ENCODE data around the gene WDR7. TPM values are rescaled to one million over a fixed set of nuclear protein-coding genes. Genes with fewer than 3 reads are reported as not detected.

Gene WDR7
- total and polyA plus RNA-seq, 10 of the 15 experiments (the other 5 are each of a cell fraction or from before 2014, with no cell fraction given), result 2.8 to 16.5 (median 11.7) TPM

DNA sequence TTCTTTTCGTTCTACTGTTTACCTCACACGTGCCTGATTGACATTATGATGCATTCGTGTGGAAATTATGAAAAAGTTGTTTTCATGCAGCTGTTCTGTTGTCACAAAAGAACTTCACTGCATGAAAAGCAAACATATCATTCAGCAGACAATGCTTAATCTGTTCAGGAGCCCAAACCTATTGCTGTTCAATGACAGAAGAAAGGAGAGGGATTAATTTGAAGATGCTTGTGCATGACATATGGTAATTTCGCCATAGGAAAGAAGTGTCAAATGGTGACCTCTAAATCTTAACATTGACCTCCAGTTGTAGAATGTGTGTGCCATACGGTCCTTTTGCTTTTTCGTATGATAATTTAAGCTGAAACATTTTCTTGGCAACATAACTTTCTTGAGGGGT lies 124.5 kb downstream of the WDR7 start:
- H3K27ac ChIP-seq (ENCODE audit: control insufficient read depth, insufficient read depth), result no peak overlapping the region
- H3K4me1 ChIP-seq (ENCODE audit: control insufficient read depth, insufficient read depth, low read length), result no peaks in the 10 kb centered on the region
- in situ Hi-C loops (cut with MboI) (no loop called here), intact Hi-C loops (cut with micrococcal nuclease; ENCODE audit: unreplicated experiment) (no loop called here)
- H3K9me3 ChIP-seq (replicated peaks; ENCODE audit: control insufficient read depth, insufficient read depth, low read length), result no peaks in the 10 kb centered on the region
- no peak overlapping the region for H3K9ac ChIP-seq (ENCODE audit: control insufficient read depth, insufficient read depth, low read length)
- H3K4me3 ChIP-seq, result no peak overlapping the region
- H4K20me1 ChIP-seq (ENCODE audit: control insufficient read depth, insufficient read depth), result no peaks in the 10 kb centered on the region
- DNase-seq (ENCODE audit: low read depth, low spot score) (no peak), FAIRE-seq (no peak), ATAC-seq (no peak)
- ChIA-PET SMC1A (ENCODE audit: uncharacterized antibody, unreplicated experiment) (interaction anchor here (1.0 kb wide), 1 partner anchor 9 kb away, joined by 4 read pairs; no protein-coding TSS in a partner anchor), RAD21 (ENCODE audit: unreplicated experiment) (no interaction called here), CTCF (interaction anchor here (0.7 to 2.9 kb wide), 3 partner anchors 9 to 72 kb away, joined by 3 to 12 read pairs (median 4); no protein-coding TSS in a partner anchor), POLR2A (no interaction called here)
- WGBS (ENCODE audit: insufficient coverage, insufficient replicate concordance, low lambda C conversion rate, missing lambda C conversion rate), result 96% methylated on average over 6 of the region's 6 CpGs
- no peaks in the 10 kb centered on the region for H3K36me3 ChIP-seq (ENCODE audit: control insufficient read depth in 2 of 2, insufficient read depth in 2 of 2, low read length in 1 of 2)
- H3K4me2 ChIP-seq (ENCODE audit: control insufficient read depth, insufficient read depth), result no peak overlapping the region
- H2AFZ ChIP-seq (ENCODE audit: control insufficient read depth, low read depth, low read length), result no peak overlapping the region
- H3K79me2 ChIP-seq (ENCODE audit: control insufficient read depth, insufficient read depth, low read length), result no peaks in the 10 kb centered on the region
- no peaks in the 10 kb centered on the region for H3K27me3 ChIP-seq (replicated peaks in 1 of 2; ENCODE audit: control insufficient read depth in 2 of 2, insufficient read depth in 2 of 2, low read length in 1 of 2)
- no TSS peak for BruUV-seq (replicated peaks)
- no peak for TF ChIP-seq ATF3 (IDR thresholded peaks at IDR 0.05; ENCODE audit: borderline replicate concordance, extremely low read depth, low read depth, low read length)
- no peak for TF ChIP-seq POLR2A (IDR thresholded peaks at IDR 0.05; ENCODE audit: low read depth, low read length)
- TF ChIP-seq BMI1 (IDR thresholded peaks at IDR 0.05; ENCODE audit: borderline replicate concordance), result no peak
- TF ChIP-seq TBL1XR1 (IDR thresholded peaks at IDR 0.05; ENCODE audit: low read depth, low read length), result no peak
- no peak for TF ChIP-seq EGR1 (IDR thresholded peaks at IDR 0.05; ENCODE audit: borderline replicate concordance in 1 of 2, low read depth in 2 of 2, low read length in 2 of 2)
- no peak for TF ChIP-seq SIX5 (IDR thresholded peaks at IDR 0.05; ENCODE audit: low read depth, low read length, severe bottlenecking)
- no peak for TF ChIP-seq RAD21 (IDR thresholded peaks at IDR 0.05; ENCODE audit: insufficient read depth, low read depth, low read length)
- no peak for TF ChIP-seq NR2F1 (conservative IDR thresholded peaks at IDR 0.05)
- TF ChIP-seq HCFC1 (IDR thresholded peaks at IDR 0.05; ENCODE audit: low read length), result no peak
- TF ChIP-seq MEF2B (IDR thresholded peaks at IDR 0.05; ENCODE audit: partially characterized antibody, poor library complexity, severe bottlenecking), result no peak
- TF ChIP-seq, protein P1, sequence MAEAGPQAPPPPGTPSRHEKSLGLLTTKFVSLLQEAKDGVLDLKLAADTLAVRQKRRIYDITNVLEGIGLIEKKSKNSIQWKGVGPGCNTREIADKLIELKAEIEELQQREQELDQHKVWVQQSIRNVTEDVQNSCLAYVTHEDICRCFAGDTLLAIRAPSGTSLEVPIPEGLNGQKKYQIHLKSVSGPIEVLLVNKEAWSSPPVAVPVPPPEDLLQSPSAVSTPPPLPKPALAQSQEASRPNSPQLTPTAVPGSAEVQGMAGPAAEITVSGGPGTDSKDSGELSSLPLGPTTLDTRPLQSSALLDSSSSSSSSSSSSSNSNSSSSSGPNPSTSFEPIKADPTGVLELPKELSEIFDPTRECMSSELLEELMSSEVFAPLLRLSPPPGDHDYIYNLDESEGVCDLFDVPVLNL (IDR thresholded peaks at IDR 0.05; ENCODE audit: low read depth, low read length), result no peak
- TF ChIP-seq ZZZ3 (IDR thresholded peaks at IDR 0.05; ENCODE audit: control insufficient read depth, insufficient read length, low read depth), result no peak
- no peak for TF ChIP-seq PAX5 (IDR thresholded peaks at IDR 0.05; ENCODE audit: borderline replicate concordance, low read depth, low read length)
- no peak for TF ChIP-seq SUPT20H (IDR thresholded peaks at IDR 0.05; ENCODE audit: borderline replicate concordance, control insufficient read depth, low read depth, low read length)
- TF ChIP-seq SREBF1 (IDR thresholded peaks at IDR 0.05; ENCODE audit: low read length), result no peak
- no peak for TF ChIP-seq POLR2AphosphoS2 (IDR thresholded peaks at IDR 0.05; ENCODE audit: low read depth, low read length)
- TF ChIP-seq, protein P2, sequence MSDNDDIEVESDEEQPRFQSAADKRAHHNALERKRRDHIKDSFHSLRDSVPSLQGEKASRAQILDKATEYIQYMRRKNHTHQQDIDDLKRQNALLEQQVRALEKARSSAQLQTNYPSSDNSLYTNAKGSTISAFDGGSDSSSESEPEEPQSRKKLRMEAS (IDR thresholded peaks at IDR 0.05; ENCODE audit: low read depth, low read length), result no peak
- TF ChIP-seq, protein P3, sequence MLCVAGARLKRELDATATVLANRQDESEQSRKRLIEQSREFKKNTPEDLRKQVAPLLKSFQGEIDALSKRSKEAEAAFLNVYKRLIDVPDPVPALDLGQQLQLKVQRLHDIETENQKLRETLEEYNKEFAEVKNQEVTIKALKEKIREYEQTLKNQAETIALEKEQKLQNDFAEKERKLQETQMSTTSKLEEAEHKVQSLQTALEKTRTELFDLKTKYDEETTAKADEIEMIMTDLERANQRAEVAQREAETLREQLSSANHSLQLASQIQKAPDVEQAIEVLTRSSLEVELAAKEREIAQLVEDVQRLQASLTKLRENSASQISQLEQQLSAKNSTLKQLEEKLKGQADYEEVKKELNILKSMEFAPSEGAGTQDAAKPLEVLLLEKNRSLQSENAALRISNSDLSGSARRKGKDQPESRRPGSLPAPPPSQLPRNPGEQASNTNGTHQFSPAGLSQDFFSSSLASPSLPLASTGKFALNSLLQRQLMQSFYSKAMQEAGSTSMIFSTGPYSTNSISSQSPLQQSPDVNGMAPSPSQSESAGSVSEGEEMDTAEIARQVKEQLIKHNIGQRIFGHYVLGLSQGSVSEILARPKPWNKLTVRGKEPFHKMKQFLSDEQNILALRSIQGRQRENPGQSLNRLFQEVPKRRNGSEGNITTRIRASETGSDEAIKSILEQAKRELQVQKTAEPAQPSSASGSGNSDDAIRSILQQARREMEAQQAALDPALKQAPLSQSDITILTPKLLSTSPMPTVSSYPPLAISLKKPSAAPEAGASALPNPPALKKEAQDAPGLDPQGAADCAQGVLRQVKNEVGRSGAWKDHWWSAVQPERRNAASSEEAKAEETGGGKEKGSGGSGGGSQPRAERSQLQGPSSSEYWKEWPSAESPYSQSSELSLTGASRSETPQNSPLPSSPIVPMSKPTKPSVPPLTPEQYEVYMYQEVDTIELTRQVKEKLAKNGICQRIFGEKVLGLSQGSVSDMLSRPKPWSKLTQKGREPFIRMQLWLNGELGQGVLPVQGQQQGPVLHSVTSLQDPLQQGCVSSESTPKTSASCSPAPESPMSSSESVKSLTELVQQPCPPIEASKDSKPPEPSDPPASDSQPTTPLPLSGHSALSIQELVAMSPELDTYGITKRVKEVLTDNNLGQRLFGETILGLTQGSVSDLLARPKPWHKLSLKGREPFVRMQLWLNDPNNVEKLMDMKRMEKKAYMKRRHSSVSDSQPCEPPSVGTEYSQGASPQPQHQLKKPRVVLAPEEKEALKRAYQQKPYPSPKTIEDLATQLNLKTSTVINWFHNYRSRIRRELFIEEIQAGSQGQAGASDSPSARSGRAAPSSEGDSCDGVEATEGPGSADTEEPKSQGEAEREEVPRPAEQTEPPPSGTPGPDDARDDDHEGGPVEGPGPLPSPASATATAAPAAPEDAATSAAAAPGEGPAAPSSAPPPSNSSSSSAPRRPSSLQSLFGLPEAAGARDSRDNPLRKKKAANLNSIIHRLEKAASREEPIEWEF (IDR thresholded peaks at IDR 0.05; ENCODE audit: insufficient replicate concordance, low read depth, low read length), result no peak
- TF ChIP-seq STAT1 (conservative IDR thresholded peaks at IDR 0.05), result no peak
